ENCODE measurements around the gene SERPINB1.
"Not testable (repeated sequence)": the region's sequence is repeated elsewhere in the genome, so short reads cannot be mapped to it uniquely, and the experiment has no call there.

The SERPINB1 gene

DNA sequence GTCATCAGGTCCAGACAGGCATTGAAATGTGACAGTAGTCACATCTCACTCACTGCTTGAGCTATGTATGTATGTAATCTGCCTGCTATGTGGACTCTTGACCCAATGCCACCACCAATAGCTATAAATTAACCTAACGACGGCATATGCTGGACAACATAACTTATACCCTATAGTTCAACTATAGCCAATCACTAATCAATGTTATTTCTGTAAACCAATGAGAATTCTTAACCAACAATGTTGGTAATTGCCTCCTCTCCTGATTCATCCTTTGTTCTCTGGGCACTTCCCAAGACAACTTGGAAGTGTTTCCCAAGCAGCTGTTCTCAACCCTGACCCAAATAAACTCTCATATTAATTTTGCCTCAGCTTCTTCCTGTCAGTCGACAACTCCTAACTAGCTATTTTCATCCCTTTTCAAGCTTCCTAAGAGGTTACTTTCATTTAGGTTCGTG is 24.1 kb upstream of the SERPINB1 start:
- no peak for DNase-seq

DNA sequence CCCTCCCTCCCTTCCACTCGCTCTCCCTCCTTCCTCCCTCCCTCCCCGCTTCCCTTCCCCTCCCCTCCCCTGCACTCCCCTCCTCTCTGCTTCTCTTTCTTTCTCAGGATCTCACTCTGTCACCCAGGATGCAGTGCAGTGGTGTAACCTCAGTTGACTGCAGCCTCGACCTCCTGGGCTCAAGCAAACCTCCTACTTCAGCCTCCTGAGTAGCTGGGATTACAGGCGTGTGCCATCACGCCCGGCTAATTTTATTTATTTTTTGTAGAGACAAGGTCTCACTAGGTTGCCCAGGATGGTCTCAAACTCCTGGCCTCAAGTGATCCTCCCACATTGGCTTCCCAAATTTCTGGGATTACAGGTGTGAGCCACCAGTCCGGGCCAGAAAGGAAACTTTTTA is 23.6 kb upstream of the SERPINB1 start:
- no peak for DNase-seq

DNA sequence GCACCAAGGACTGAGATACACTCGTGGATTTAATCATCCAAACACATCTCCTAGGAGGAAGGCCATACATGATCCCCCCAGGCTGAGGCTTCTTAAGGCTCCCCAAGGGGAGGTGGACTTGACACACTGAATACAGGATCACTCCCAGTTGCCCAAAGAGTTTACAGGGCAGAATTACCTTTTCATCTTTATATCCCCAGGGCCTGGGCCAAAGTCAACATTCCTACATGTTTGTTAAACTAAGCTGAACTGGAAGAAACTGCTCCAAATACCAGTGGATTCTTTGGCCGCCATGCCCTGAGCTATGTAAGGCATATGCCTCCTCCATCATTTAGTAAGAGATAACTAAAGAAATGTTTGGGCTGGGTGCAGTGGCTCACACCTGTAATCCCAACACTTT is 22.2 kb upstream of the SERPINB1 start:
- DNase-seq = no peak

DNA sequence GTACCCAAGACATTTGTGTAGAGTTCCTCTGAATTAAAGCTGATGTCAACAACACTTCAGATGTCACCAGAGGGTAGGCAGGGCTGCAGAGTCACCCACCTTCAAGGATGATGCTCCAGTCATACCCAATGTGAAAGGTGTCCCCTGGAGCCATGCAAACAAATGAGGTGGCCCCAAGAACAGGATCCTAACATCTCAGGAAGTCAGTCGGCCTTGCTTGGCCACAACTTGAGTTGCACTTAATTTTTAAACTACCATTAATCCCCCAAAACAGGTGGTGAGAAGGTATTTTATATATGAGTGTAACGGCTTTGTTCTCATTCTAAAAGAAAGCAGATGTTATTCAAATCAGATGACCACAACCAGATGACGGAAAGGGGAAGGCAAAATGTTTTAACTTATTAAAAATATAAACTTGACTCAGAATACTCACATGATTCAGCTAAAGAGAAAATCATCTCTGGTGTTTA is 21.1 kb upstream of the SERPINB1 start:
- DNase-seq = no peak

DNA sequence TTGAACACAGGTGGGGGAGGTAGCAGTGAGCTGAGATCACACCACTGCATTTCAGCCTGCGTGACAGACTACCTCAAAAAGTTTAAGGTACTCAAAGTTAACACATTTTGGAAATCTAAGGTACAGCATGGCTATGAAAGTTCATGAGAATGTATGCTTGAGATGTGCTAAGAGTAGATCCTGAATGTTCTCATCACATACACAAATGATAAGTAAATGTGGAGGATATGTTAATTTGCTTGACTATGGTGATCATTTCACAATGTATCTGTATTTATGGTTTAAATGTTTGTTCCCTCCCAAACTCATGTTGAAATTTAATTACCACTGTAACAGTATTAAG is 20.1 kb upstream of the SERPINB1 start:
- DNase-seq = no peak

DNA sequence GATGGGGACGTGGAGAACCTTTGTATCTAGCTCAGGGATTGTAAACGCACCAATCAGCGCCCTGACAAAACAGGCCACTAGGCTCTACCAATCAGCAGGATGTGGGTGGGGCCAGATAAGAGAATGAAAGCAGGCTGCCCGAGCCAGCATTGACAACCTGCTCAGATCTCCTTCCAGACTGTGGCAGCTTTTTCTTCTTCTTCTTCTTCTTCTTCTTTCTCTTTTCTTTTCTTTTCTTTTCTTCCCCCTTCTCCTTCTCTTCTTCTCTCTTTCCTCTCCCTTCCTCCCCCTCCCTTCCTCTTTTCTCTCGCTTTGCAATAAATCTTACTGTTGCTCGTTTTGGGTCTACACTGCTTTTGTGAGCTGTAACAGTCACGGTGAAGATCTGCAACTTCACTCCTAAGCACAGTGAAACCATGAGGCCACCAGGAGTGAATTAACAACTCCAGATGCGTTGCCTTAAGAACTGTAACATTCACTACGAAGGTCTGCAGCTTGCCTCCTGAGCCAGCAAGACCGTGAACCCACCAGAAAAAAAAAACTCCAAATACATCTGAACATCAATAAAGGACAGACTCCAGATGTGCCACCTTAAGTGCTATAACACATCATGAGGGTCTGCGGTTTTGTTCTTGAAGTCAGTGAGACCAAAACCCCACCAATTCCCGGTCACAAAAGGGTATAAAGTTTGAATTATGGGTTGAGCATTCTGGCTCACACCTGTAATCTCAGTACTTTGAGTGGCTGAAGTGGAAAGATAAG is 19.6 kb upstream of the SERPINB1 start:
- DNase-seq = no peak

DNA sequence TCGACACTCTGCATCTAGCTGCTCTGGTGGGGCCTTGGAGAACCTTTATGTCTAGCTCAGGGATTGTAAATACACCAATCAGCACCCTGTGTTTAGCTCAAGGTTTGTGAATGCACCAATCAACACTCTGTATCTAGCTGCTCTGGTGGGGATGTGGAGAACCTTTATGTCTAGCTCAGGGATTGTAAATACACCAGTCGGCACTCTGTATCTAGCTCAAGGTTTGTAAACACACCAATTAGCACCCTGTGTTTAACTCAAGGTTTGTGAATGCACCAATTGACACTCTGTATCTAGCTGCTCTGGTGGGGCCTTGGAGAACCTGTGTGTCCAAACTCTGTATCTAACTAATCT is 19.0 kb upstream of the SERPINB1 start:
- DNase-seq = not testable (repeated sequence)

DNA sequence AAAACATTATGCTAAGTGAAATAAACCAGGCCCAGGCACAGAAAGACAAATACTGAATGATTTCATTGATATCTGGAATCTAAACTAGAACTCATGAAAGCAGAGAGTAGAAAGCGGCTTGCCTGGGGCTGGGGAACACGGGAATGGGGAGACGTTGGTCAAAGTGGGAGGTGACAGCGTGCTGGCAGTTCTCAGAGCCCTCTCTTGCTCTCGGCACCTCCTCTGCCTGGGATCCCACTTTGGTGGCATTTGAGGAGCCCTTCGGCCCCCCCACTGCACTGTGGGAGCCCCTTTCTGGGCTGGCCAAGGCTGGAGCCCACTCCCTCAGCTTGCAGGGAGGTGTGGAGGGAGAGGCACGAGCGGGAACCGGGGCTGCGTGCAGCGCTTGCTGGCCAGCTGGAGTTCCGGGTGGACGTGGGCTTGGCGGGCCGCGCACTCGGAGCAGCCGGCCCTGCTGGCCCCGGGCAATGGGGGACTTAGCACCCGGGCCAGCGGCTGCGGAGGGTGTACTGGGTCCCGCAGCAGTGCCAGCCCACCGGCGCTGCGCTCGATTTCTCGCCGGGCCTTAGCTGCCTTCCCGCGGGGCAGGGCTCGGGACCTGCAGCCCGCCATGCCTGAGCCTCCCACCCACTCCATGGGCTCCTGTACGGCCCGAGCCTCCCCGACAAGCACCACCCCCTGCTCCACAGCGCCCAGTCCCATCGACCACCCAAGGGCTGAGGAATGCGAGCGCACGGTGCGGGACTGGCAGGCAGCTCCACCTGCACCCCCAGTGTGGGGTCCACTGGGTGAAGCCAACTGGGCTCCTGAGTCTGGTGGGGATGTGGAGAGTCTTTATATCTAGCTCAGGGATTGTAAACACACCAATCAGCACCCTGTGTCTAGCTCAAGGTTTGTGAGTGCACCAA is 18.4 kb upstream of the SERPINB1 start:
- DNase-seq = not testable (repeated sequence)

DNA sequence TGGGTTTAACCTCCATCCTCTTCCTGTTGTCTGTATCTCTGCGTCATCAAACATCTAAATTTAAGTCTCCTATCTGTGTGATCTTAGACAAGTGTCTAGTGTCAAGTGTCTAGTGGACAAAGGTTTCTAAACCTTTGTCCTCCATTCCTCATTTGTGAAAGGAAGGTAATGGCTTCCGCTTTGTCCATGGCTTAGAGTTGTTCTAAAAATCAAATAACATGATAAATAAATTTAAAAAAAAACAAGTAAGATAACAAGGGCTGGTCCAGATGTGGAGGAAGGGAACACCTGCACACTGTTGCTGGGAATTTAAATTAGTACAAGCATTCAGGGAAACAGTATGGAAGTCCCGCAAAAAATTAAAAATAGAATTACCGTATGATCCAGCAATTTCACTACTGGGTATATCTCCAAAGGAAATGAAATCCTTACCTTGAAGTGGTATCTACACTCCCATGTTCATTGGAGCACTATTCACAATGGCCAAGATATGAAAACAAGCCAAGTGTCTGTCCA is 17.6 kb upstream of the SERPINB1 start:
- DNase-seq = no peak

DNA sequence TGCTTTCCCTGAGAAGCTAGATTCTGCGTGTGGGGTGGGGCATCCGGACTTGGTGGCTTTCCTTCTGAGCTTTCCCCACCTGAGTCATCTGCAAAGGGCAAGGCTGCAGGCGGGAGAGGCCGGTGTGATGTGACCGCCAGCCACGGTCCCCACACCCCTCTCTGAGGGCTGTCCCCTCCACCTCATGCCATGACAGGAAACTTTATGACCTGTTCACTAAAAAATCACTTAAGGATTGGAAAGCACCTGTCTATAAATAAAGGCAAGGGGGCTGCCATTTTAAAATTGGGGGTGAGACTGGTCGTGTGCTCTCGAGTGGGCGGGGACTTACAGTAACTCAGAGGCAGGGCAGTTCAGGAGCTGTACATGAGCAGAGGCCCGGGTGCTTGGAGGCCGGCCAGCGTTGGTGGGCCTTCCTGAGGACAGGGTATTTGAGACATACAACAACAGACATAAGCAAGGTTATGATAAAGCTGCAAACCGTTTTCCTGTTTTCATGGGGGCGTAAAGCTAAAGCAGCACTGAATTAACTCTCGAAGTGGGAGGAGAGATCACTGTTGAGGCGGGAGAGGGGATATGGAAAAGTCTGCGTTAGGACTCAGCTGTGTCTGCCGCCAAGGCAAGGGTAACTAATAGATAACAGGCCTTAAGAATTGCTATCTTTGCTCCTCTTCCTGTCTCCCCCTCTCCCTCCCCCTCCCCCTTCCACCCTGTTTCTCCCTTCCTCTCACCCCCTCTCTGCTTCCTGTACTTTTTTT is 16.1 kb upstream of the SERPINB1 start:
- DNase-seq = no peak

DNA sequence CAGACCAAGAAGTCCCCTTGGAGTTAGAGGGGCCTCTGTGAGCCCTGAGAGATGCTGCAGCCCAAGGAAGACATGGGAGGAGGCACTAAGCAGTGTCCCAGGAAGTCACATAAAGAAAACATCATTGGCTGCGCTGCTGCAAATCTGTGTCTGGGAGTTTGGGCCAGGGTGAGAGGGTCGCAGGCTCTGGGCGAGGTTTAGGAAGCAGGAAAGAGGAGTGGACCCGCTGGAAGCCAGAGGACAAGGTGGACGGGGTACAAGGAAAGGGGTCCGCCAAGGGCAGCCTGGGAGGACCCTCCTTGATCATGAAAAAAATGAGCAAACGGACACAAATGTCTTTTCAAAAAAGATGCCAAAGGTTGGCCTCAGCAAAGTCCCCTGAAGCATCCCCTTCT is 15.5 kb upstream of the SERPINB1 start:
- no peak for DNase-seq

DNA sequence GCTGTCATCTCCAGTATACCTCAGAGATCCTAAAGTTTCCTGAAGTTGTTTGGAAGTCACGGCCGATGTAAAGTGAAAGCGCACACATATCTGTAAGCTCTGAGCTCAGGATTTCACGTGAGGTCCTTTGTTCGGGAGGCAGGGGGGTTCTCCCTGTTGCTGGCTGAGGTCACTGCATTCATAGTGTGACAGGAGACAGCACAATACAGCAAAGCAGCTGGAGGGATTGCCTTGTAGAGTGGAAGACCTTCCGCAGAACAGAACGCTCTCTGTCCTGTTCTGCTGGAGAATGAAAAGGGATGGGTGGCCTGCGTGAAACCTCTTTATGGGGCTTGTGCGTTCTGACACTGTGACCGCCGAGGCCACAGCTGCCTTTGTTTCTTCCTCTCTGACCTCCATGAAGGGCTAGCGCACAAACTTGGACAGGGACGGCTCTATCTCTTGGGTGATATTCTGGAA is 13.4 kb upstream of the SERPINB1 start:
- DNase-seq = no peak

DNA sequence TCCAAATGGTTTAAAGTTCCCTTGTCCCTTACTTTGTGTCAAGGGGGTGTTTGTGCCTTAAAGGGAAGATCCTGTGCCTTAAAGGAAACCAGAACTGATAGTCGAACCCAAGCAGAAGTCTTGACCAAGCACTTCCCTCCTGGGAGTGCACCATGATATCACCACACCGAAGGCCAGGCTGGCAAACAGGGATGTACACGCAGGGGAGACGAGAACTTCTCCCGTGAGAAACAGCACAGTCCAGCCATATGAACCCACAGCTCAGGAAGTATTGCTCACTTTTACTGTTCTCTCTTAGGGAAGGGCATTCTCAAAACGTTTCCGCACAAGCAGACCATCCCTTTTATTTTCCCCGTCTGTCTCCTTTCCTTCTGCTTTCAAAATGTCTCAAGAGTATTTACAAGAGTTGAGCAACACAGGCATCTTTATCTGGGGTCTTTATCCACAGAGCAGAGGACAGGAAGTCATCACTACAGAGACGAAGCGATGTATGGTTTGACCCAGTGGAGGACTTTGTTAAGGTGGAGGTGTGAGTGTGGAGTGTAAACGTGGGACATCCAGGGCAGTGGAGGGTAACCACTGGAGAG is 12.8 kb upstream of the SERPINB1 start:
- DNase-seq = no peak

DNA sequence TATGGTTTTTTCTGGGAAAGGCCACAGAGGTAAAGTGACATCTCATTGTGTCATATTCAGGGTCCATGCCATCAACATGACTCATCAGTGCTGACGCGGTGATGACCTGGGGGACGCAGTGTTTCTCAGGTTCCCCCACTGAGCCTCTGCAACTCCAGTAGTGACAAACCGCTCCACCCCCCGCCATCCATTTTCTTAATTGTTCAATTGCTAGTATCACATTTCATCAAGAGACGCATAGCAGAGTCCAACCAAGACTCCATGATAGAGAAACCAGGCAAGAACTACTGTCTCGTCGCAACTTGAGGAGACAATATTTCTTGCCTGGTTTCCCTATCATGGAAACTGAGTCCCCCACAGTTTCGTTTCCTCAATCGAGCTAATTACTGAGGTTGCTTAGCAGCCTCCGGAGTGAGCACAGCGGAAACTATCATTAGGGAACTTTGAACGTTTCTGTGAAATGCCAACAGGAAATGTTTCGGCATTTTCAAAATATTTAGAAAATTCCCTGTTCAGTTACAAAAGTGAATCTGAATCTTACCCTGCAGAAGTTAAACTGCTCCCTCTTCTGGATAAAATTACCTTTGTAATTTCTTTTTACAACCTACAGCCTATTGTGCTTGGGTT is 12.2 kb upstream of the SERPINB1 start:
- no peak for DNase-seq

DNA sequence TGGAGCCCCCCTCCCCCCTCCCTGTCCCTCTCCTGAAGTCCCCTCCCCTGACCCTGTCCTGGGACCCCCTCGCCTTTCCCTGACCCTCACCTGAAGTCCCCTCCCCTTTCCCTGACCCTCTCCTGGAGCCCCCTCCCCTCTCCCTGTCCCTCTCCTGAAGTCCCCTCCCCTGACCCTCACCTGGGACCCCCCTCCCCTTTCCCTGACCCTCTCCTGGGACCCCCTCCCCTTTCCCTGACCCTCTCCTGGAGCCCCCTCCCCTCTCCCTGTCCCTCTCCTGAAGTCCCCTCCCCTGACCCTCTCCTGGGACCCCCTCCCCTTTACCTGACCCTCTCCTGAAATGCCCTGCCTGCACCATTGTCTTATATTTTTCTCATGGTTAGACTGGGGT is 11.7 kb upstream of the SERPINB1 start:
- not testable (repeated sequence) for DNase-seq

DNA sequence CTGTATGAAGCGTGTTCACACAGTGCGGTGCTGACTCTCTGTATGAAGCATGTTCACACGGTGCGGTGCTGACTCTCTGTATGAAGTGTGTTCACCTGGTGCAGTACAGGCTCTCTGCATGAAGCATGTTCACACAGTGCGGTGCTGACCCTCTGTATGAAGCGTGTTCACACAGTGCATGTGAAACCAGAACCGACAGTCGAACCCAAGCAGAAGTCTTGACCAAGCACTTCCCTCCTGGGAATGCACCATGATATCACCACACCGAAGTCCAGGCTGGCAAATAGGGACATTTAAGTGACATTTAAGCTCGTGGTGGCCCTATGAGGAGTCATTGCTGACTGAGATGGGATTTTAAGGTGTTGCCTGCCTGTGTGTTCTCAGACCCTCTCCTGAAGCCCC is 11.3 kb upstream of the SERPINB1 start:
- no peak for DNase-seq

DNA sequence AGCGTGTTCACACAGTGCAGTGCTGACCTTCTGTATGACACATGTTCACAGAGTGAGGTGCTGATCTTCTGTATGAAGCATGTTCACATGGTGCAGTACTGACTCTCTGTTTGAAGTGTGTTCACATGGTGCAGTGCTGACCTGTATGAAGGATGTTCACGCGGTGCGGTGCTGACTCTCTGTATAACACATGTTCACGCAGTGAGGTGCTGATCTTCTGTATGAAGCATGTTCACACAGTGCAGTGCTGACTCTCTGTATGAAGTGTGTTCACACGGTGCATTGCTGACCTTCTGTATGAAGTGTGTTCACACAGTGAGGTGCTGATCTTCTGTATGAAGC is 10.8 kb upstream of the SERPINB1 start:
- no peak for DNase-seq

DNA sequence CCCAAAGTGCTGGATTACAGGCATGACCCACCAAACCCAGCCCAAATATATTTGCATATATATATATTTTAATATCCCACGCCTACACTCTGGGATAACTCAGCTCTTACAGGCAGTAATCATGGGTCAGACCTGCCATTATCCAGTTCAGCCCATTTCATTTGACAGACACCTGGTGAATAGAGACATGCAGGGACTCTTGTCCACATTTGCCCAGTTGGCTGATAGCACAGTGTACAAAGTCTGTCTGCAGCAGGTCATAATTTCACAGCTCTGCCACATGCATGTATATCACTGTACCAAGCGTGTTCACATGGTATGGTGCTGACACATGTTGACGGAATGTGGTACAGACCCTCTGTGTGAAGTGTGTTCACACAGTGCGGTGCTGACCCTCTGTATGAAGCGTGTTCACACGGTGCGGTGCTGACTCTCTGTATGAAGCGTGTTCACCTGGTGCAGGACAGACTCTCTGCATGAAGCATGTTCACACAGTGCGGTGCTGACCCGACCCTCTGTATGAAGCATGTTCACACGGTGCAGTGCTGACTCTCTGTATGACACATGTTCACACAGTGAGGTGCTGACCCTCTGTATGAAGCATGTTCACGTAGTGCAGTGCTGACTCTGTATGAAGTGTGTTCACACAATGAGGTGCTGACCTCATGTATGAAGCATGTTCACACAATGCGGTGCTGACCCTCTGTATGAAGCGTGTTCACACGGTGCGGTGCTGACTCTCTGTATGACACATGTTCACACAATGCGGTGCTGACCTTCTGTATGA is 10.3 kb upstream of the SERPINB1 start:
- DNase-seq = no peak

DNA sequence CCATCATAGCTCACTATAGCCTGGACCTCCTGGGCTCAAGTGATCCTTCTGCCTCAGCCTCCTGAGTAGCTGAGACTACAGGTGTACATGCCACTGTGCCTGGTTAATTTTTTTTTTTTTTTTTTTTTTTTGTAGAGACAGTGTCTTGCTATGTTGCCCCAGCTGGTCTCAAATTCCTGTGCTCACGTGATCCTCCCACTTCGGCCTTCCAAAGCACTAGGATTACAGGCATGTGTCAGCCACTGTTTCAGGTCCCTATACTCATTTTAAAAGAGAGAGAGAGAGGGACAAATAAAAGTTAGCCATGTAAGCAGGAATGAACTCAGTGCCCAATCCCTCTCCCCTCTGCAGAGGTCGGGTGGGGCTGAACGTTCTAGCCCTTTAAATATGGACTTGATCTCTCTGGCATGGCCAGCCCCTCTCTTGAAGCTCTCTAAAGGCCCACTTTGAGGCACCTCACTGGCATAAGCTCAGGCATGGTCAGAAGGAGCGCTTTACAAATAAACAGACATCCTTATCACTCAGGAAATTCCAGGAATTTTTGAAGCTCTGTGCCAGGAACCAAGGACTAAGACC is 9.0 kb upstream of the SERPINB1 start:
- DNase-seq = no peak

DNA sequence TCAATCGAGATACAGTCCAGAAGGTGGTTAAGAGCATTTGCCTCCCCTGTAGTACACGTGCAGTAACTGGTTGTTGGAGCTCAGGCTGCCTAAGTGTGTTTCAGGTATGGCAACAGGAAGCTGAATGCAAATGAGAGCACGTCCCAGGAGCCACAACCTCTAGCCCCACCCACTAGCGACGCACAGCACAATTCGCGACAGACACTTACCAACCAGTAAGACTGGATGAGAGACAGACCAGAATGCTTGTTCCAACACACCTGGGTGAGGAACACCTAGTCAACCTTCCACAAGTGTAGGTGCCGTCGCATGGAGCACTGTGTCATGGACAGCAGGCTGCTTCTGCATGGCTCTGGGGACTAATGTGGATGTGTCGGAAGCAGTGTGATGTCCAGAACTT is 7.2 kb upstream of the SERPINB1 start:
- no peak for DNase-seq

DNA sequence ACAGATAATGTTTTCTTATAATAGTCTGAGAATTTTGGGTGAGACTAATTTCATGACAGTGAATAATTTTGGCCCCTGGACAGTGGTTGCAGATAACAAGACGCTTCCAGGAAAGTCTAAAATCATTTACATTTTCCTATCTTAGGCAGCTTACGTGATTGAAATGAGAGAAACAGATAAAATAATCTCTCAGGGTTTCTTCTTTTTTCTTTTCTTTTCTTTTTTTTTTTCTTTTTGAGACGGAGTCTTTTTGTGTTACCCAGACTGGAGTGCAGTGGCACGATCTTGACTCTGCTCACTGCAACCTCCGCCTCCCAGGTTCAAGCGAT is 4.2 kb upstream of the SERPINB1 start:
- no peak for DNase-seq

All from NCI-H2029 (cell line).